ENCODE measurements around the gene ADAM19. TPM values are rescaled to one million over a fixed set of nuclear protein-coding genes. Genes with fewer than 3 reads are reported as not detected.

ADAM19 gene
- total and polyA plus RNA-seq, 7 donors = 0.27 to 4.5 (median 1.4) TPM

GRCh38 chr5:157509093-157509492 is 66.5 kb downstream of the ADAM19 start:
- 94 to 97% (median 96%) methylated on average over 9 of the region's 9 CpGs for WGBS, 3 donors
- intact Hi-C loops (cut with DNase I) = no loop called here
- no peak for DNase-seq
- ATAC-seq = no peak
- no peak for TF ChIP-seq CTCF (IDR thresholded peaks at IDR 0.05)
- no peak overlapping the region for H3K4me3 ChIP-seq
- peaks cover 10% of the 10 kb centered on the region for H3K4me1 ChIP-seq
- H3K9me3 ChIP-seq = no peaks in the 10 kb centered on the region
- H3K27ac ChIP-seq = no peak overlapping the region
- no peaks in the 10 kb centered on the region for H3K27me3 ChIP-seq (ENCODE audit: insufficient read depth in 3 of 3, low read length in 2 of 3)
- H3K36me3 ChIP-seq (ENCODE audit: insufficient read depth in 1 of 2, low read depth in 1 of 2) = peaks cover 0 to 14% of the 10 kb centered on the region in 2 donors

- H3K27me3 ChIP-seq (ENCODE audit: insufficient read depth in 3 of 3, low read length in 2 of 3) = no peaks in the 10 kb centered on the region
- no peaks in the 10 kb centered on the region for H3K9me3 ChIP-seq
- intact Hi-C loops (cut with DNase I) = no loop called here
- H3K4me3 ChIP-seq = no peak overlapping the region
- H3K4me1 ChIP-seq = peaks cover 9% of the 10 kb centered on the region
- H3K27ac ChIP-seq = no peak overlapping the region
- no peak for ATAC-seq
- H3K36me3 ChIP-seq (ENCODE audit: insufficient read depth in 1 of 2, low read depth in 1 of 2) = peaks cover 3 to 17% of the 10 kb centered on the region in 2 donors
- WGBS, 3 donors = 48 to 58% (median 57%) methylated on average over 14 of the region's 14 CpGs
- TF ChIP-seq CTCF (IDR thresholded peaks at IDR 0.05) = no peak
- DNase-seq = no peak
Measured at GRCh38 chr5:157506981-157507780, 68.4 kb downstream of the ADAM19 start.

GRCh38 chr5:157506066-157506590 is 69.4 kb downstream of the ADAM19 start:
- Histone ChIP-seq H3K9me3 (no peaks in the 10 kb centered on the region), H3K4me3 (no peak overlapping the region), H3K27ac (no peak overlapping the region), H3K4me1 (peaks cover 3% of the 10 kb centered on the region), H3K27me3 (ENCODE audit: insufficient read depth in 3 of 3, low read length in 2 of 3) (no peaks in the 10 kb centered on the region), H3K36me3 (ENCODE audit: insufficient read depth in 1 of 2, low read depth in 1 of 2) (peaks cover 3 to 27% of the 10 kb centered on the region in 2 donors)
- TF ChIP-seq CTCF (IDR thresholded peaks at IDR 0.05) = no peak
- intact Hi-C loops (cut with DNase I) = no loop called here
- DNase-seq (no peak), ATAC-seq (no peak)
- 47 to 57% (median 53%) methylated on average over 3 of the region's 3 CpGs for WGBS, 3 donors

- H3K27ac ChIP-seq = no peak overlapping the region
- 93 to 96% (median 94%) methylated on average over 6 of the region's 6 CpGs for WGBS, 3 donors
- TF ChIP-seq CTCF (IDR thresholded peaks at IDR 0.05) = no peak
- no peaks in the 10 kb centered on the region for H3K27me3 ChIP-seq (ENCODE audit: insufficient read depth in 3 of 3, low read length in 2 of 3)
- no peaks in the 10 kb centered on the region for H3K9me3 ChIP-seq
- H3K4me1 ChIP-seq = no peaks in the 10 kb centered on the region
- DNase-seq (no peak), ATAC-seq (no peak)
- H3K4me3 ChIP-seq = no peak overlapping the region
- intact Hi-C loops (cut with DNase I) = no loop called here
- peaks cover 3 to 32% of the 10 kb centered on the region in 2 donors for H3K36me3 ChIP-seq (ENCODE audit: insufficient read depth in 1 of 2, low read depth in 1 of 2)
Measured at GRCh38 chr5:157505496-157505895, 70.1 kb downstream of the ADAM19 start.

Measured in psoas muscle (tissue), 8 donors.